ENCODE data around the gene C22orf23. TPM values are rescaled to one million over a fixed set of nuclear protein-coding genes. Genes with fewer than 3 reads are reported as not detected.

C22orf23 gene
- total RNA-seq (0.80 and 0.99 TPM in 2 replicates), polyA plus RNA-seq (1.1 and 2.5 TPM in 2 replicates)

GRCh38 chr22:37953437-37954179 is at the start of gene C22orf23, which contains the start of gene POLR2F:
C22orf23 (minus strand) TSS chr22:37953601; CDS start chr22:37953149, 452 bp downstream.
POLR2F (plus strand) TSS chr22:37953699; CDS start chr22:37953788, 89 bp downstream.
- H3K4me1 ChIP-seq (ENCODE audit: low read depth): peaks cover 19% of the 10 kb centered on the region
- no peaks in the 10 kb centered on the region for H3K9me3 ChIP-seq (ENCODE audit: low read depth)
- H3K27me3 ChIP-seq: no peaks in the 10 kb centered on the region
- peak; percentile 3 for TF ChIP-seq CTCF (IDR thresholded peaks at IDR 0.05; ENCODE audit: low read depth, low read length)
- DNase-seq (ENCODE audit: low read depth in 1 of 2, low spot score in 1 of 2): peak; percentile 95 to 99
- peak within 1 kb of the TSS; percentile 97 for H3K4me3 ChIP-seq
- peak within 1 kb of the TSS; percentile 27 for H3K27ac ChIP-seq
- no peaks in the 10 kb centered on the region for H3K36me3 ChIP-seq

- Histone ChIP-seq H3K27ac (no peak overlapping the region), H3K9me3 (ENCODE audit: low read depth) (no peaks in the 10 kb centered on the region), H3K4me1 (ENCODE audit: low read depth) (peaks cover 14% of the 10 kb centered on the region), H3K36me3 (no peaks in the 10 kb centered on the region), H3K4me3 (no peak overlapping the region), H3K27me3 (no peaks in the 10 kb centered on the region)
- TF ChIP-seq CTCF (IDR thresholded peaks at IDR 0.05; ENCODE audit: low read depth, low read length): no peak
- DNase-seq (ENCODE audit: low read depth in 1 of 2, low spot score in 1 of 2): peak in 1 of 2 donors; percentile 69
Measured at GRCh38 chr22:37999640-38000272, 46.4 kb upstream of the C22orf23 start.

GRCh38 chr22:37999236-37999635 is 45.8 kb upstream of the C22orf23 start:
- H3K9me3 ChIP-seq (ENCODE audit: low read depth): no peaks in the 10 kb centered on the region

GRCh38 chr22:37998543-37998942 is 45.1 kb upstream of the C22orf23 start:
- peaks cover 14% of the 10 kb centered on the region for H3K4me1 ChIP-seq (ENCODE audit: low read depth)
- no peak overlapping the region for H3K4me3 ChIP-seq
- peak in 1 of 2 donors; percentile 30 for DNase-seq (ENCODE audit: low read depth in 1 of 2, low spot score in 1 of 2)
- H3K9me3 ChIP-seq (ENCODE audit: low read depth): no peaks in the 10 kb centered on the region
- H3K27me3 ChIP-seq: no peaks in the 10 kb centered on the region
- TF ChIP-seq CTCF (IDR thresholded peaks at IDR 0.05; ENCODE audit: low read depth, low read length): no peak
- H3K27ac ChIP-seq: no peak overlapping the region
- H3K36me3 ChIP-seq: no peaks in the 10 kb centered on the region

More at GRCh38 chr22:37999236-37999635, 45.8 kb upstream of the C22orf23 start:
- Histone ChIP-seq H3K27me3 (no peaks in the 10 kb centered on the region), H3K4me1 (ENCODE audit: low read depth) (peaks cover 14% of the 10 kb centered on the region), H3K4me3 (no peak overlapping the region), H3K36me3 (no peaks in the 10 kb centered on the region), H3K27ac (no peak overlapping the region)
- DNase-seq (ENCODE audit: low read depth in 1 of 2, low spot score in 1 of 2): no peak
- TF ChIP-seq CTCF (IDR thresholded peaks at IDR 0.05; ENCODE audit: low read depth, low read length): no peak

- H3K4me1 ChIP-seq (ENCODE audit: low read depth): peaks cover 14% of the 10 kb centered on the region
- DNase-seq (ENCODE audit: low read depth in 1 of 2, low spot score in 1 of 2): no peak
- no peaks in the 10 kb centered on the region for H3K27me3 ChIP-seq
- H3K27ac ChIP-seq: no peak overlapping the region
- TF ChIP-seq CTCF (IDR thresholded peaks at IDR 0.05; ENCODE audit: low read depth, low read length): no peak
- no peak overlapping the region for H3K4me3 ChIP-seq
- no peaks in the 10 kb centered on the region for H3K9me3 ChIP-seq (ENCODE audit: low read depth)
- no peaks in the 10 kb centered on the region for H3K36me3 ChIP-seq
Measured at GRCh38 chr22:37996515-37997246, 43.3 kb upstream of the C22orf23 start.

All from cardiac muscle cell (in vitro differentiated cells and primary cell).